KMS-11 (cell line): ENCODE results near the gene EIF4A2.

Experiments
- H2AFZ ChIP-seq: fragments of 200-600 bp; sonication (generic); 2 replicates; pipeline ENCODE4 v1.6.1; 2016; ENCODE audit warnings: antibody characterized with exemption, mixed run types, low read depth
- H3K27ac ChIP-seq: fragments of 200-600 bp; sonication (generic); 2 replicates; pipeline ENCODE4 v1.6.1; 2016; ENCODE audit warnings: mild to moderate bottlenecking, mixed run types
- H3K27me3 ChIP-seq: fragments of 200-600 bp; sonication (generic); 2 replicates; pipeline ENCODE4 v1.6.1; 2017; ENCODE audit warnings: mild to moderate bottlenecking, low read depth, mixed run types, moderate library complexity; ENCODE audit not compliant: insufficient read depth
- H3K36me3 ChIP-seq: fragments of 200-600 bp; sonication (generic); 2 replicates; pipeline ENCODE4 v1.6.1; 2017; ENCODE audit warnings: mild to moderate bottlenecking, mixed run types; ENCODE audit not compliant: insufficient read depth
- H3K4me1 ChIP-seq: fragments of 200-600 bp; sonication (generic); 2 replicates; pipeline ENCODE4 v1.6.1; 2016; ENCODE audit warnings: mild to moderate bottlenecking, low read depth, mixed run types; ENCODE audit not compliant: poor library complexity, severe bottlenecking
- H3K4me2 ChIP-seq: fragments of 200-600 bp; sonication (generic); 2 replicates; pipeline ENCODE4 v1.7.0; 2016; ENCODE audit warnings: mild to moderate bottlenecking, mixed run types
- H3K4me3 ChIP-seq: fragments of 200-600 bp; sonication (generic); IDR thresholded peaks from 2 replicates; pipeline ENCODE4 v1.6.1; 2017; ENCODE audit warnings: low read depth, low read length, mixed read lengths; ENCODE audit not compliant: insufficient read depth
- H3K79me2 ChIP-seq: fragments of 200-600 bp; sonication (generic); 2 replicates; pipeline ENCODE4 v1.6.1; 2016; ENCODE audit warnings: low read depth, mixed run types; ENCODE audit not compliant: insufficient read depth
- H3K9ac ChIP-seq: fragments of 200-600 bp; sonication (generic); 2 replicates; pipeline ENCODE4 v1.6.1; 2016; ENCODE audit warnings: mild to moderate bottlenecking, mixed run types
- H4K20me1 ChIP-seq: fragments of 200-600 bp; sonication (generic); 2 replicates; pipeline ENCODE4 v1.6.1; 2016; ENCODE audit warnings: mild to moderate bottlenecking, mixed run types; ENCODE audit not compliant: insufficient read depth
- CTCF ChIP-seq: fragments of 200-600 bp; sonication (generic); conservative IDR thresholded peaks from 2 replicates; pipeline ENCODE4 v1.6.1; 2017; ENCODE audit warnings: low read depth, mild to moderate bottlenecking, antibody characterized with exemption, low read length, moderate library complexity, mixed read lengths

The EIF4A2 gene

DNA sequence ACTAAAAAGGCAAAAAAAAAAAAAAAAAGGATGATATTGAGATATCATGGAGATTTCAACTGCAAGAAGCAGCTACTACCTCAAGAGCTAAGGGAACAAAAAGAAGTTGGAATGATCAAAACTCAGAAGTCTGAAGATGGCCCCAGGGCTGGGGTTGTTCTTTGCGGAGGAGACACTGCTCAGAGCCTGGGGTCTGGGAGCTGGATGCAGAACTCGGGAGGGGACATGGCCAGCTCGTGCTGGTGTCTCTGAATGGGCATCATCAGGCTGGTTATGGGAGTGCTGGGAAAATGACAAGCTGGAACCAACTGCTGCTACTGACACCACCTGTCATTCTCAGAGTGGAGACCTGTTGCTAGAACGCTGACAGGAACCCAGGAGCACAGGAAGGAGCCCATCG lies 45.0 kb downstream of the EIF4A2 start:
- no peaks in the 10 kb centered on the region for H3K36me3 ChIP-seq
- H3K27ac ChIP-seq, result no peak overlapping the region
- H3K4me2 ChIP-seq, result peak overlapping the region; percentile 88; the same call in 1 of the 2 replicates
- H3K4me1 ChIP-seq, result peaks cover 10% of the 10 kb centered on the region
- no peak for TF ChIP-seq CTCF
- H3K27me3 ChIP-seq, result peaks cover 20% of the 10 kb centered on the region; the same call in 1 of the 2 replicates
- H3K79me2 ChIP-seq, result no peaks in the 10 kb centered on the region
- H4K20me1 ChIP-seq, result no peaks in the 10 kb centered on the region
- peak overlapping the region; percentile 23 for H3K4me3 ChIP-seq
- no peak overlapping the region for H3K9ac ChIP-seq
- no peak overlapping the region for H2AFZ ChIP-seq

DNA sequence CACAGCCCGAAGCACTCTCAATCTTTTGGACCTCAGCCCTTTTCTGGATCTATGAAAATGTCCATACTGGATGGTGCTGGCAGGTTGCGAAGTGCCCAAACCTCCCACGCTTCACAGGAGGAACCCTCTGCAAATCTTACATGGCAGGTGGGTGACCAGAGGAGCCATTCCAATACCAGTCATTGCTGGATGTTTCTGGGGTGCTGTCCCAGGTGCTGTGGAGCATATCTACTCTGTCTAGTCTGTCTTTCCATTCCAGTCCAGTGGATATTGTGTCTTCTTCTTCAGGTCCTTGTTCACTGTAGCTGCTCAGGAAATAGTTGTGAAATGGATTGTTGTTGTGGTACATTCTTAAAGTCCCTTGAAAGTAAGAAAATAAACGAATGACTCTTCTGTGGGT lies 48.4 kb downstream of the EIF4A2 start:
- peaks cover 4% of the 10 kb centered on the region for H3K4me1 ChIP-seq
- no peak overlapping the region for H3K9ac ChIP-seq
- H3K4me3 ChIP-seq, result no peak overlapping the region
- no peaks in the 10 kb centered on the region; the same call in 1 of the 2 replicates for H3K36me3 ChIP-seq
- H3K27me3 ChIP-seq, result peaks cover 20% of the 10 kb centered on the region; the same call in 1 of the 2 replicates
- no peak overlapping the region for H3K4me2 ChIP-seq
- H2AFZ ChIP-seq, result no peak overlapping the region
- no peaks in the 10 kb centered on the region for H4K20me1 ChIP-seq
- no peaks in the 10 kb centered on the region for H3K79me2 ChIP-seq
- H3K27ac ChIP-seq, result no peak overlapping the region
- no peak for TF ChIP-seq CTCF

DNA sequence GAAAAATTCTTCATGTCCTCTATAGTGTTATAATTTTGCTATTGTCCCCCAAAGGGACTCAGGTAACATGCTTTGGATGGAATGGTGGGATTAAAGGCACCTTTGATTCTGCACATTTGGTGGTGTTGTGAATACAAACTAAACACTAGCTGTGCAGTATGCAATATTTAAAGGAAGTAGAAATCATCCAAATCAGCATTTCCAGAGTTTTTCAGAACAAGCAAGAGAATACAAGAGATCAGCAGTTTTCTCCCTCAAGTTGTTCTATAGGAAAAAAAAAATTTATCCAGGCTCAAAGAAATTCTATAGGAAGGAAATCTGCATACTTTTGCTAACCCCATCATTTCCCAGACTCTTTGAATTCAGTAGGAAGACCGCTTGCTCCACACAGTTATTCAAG lies 48.9 kb downstream of the EIF4A2 start:
- no peak overlapping the region for H3K27ac ChIP-seq
- H3K79me2 ChIP-seq, result no peaks in the 10 kb centered on the region
- H3K9ac ChIP-seq, result no peak overlapping the region
- TF ChIP-seq CTCF, result no peak
- H3K36me3 ChIP-seq, result no peaks in the 10 kb centered on the region; the same call in 1 of the 2 replicates
- peaks cover 20% of the 10 kb centered on the region; the same call in 1 of the 2 replicates for H3K27me3 ChIP-seq
- no peak overlapping the region for H3K4me2 ChIP-seq
- peaks cover 4% of the 10 kb centered on the region for H3K4me1 ChIP-seq
- H4K20me1 ChIP-seq, result no peaks in the 10 kb centered on the region
- H3K4me3 ChIP-seq, result no peak overlapping the region
- H2AFZ ChIP-seq, result no peak overlapping the region
